CD4-positive, alpha-beta T cell treated with Interleukin-12 subunit alpha and Interleukin-12 subunit beta, for 1 hour (primary cell): ENCODE measurements around the gene DUOXA1.
"Not testable (repeated sequence)": the region's sequence is repeated elsewhere in the genome, so short reads cannot be mapped to it uniquely, and the experiment has no call there.

Experiments
- DNase-seq: peaks from one replicate; pipeline ENCODE4 v3.0.0-alpha.2; 2020

Gene DUOXA1

DNA sequence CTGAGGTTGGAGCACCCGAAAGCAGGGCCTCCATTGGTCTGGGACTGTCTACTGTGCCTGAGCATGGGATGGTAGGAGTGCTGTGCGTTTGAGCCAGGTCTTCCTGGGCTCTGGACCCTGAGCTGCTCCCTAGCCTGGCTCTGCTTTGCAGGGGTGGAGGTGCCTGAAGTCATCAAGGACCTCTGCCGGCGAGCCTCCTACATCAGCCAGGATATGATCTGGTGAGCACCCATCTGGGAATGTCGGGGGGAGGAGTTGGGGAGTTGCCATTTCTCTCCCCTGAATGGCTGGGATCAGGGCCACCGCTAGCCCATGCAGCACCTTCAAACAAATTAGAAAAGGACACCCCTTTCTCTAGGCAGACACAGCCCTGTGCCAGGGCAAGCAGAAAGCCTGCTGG lies 20.8 kb upstream of the DUOXA1 start:
- no peak for DNase-seq

DNA sequence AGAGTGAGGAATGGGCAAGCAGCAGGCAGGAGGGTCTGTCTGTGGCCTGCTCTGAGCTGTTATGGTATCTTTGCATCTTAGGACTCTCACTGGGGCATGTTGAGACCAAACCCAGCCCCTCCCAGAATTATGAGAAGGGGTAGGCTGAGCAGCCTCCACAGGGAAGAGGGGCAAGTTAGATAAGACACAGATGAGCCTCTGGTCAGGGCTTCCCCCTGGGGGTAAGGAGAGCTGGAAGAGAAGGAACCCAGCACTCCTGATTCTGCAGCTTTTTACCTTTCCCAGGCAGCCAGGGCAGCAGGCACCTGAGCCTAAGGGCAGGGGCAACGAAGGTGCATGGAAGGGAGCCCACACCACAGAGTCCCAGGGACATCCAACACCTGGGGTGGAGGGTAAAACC lies 19.4 kb upstream of the DUOXA1 start:
- no peak for DNase-seq

DNA sequence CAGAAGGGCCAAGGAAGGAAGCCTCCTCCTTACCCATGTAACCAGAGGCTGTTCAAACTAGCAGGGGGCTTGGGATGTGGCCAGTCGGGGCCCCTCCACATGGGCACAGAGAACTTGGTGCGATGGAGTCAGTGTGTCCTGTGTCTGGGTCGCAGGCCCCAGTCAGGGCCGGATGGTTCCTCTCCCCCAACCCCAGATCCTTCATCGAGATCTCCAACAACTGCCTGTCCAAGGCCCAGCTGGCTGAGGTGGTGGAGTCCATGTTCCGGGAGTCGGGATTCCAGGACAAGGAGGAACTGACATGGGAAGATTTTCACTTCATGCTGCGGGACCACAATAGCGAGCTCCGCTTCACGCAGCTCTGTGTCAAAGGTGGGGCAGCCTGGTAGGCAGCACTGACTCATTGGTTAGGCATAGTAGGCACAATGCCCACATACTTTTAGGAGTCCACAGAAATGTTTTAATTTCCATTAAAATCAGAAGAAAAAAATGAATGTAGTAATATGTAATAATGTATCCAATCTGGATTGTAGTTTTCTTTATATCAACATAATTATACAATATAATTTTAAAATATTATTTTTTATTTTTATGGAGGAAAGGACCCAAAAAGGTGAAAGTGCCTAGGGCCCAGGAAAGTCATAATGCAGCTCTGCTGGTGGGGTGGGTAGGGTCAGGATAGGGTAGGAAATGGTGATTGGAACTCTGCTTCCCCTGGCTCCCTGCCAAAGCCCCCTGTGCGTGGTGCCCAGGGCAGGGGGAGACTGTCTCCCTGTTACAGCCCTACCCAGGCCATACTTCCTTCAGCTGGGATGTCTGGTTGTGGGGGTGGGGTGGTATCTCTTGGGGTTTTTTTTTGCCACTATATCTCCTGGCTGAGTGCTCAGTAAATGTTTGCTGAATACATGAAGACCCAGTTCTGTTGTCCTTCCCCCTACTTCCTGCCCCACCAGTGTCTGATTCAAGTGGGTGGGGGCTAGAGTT lies 18.7 kb upstream of the DUOXA1 start:
- DNase-seq, result no peak

DNA sequence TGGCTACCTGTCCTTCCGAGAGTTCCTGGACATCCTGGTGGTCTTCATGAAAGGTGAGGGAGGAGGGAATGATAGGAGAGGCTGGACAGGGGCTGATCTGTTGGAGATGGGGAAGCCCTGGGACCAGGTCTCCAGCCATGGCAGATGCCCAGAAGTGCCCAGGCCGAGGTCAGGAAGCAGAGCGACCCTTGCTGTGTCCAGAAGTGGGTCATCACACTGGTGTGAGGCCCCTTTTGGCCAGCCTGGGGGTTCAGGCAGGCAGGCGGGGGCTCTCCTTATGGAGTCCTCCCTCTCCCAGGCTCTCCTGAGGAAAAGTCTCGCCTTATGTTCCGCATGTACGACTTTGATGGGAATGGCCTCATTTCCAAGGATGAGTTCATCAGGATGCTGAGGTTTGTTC lies 17.9 kb upstream of the DUOXA1 start:
- DNase-seq, result no peak

DNA sequence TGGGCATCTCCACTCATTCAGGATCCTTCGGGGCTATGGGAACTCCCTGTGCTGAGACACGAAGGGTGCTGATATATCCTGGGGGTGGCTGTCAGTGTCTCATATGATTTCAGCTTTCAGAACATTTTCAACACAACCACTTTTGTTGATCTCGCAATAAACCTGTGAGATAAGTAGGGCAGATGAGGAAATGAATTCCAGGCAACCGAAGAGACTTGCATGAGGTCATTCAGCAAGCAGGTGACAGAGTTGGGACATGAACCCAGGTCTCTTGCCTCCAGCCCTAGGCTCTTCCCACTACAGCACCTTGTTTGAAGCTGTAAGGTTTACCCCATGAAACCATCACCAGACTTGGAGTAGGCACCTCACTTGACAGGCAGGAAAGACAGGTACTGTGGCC lies 16.7 kb upstream of the DUOXA1 start:
- no peak for DNase-seq

DNA sequence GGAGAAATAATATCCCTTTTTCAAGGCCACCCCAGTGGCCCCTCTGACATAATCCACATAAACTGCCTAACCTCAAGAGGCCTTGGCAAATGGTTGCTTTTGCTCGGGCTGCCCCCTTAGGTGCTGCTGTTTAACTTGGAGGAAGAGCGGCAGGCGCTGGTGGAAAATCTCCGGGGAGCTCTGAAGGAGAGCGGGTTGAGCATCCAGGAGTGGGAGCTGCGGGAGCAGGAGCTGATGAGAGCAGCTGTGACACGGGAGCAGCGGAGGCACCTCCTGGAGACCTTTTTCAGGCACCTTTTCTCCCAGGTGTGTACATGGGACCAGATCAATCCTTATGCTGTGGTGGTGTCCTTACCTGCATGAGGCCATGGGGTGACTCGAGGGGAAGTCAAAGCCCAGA lies 15.1 kb upstream of the DUOXA1 start:
- no peak for DNase-seq

DNA sequence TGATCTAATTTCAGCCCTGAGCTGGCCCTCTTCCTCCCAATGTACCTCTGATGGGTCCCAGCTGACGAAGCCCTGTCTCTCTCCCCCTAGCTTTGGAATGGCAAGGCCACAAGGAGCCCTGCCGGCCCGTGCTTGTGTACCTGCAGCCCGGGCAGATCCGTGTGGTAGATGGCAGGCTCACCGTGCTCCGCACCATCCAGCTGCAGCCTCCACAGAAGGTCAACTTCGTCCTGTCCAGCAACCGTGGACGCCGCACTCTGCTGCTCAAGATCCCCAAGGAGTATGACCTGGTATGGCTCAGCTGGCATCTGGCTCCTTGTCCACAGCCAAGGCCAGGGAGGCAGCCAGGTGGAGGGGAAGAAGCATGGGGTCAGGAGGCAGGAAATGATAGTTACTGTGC lies 14.3 kb upstream of the DUOXA1 start:
- DNase-seq, result no peak

DNA sequence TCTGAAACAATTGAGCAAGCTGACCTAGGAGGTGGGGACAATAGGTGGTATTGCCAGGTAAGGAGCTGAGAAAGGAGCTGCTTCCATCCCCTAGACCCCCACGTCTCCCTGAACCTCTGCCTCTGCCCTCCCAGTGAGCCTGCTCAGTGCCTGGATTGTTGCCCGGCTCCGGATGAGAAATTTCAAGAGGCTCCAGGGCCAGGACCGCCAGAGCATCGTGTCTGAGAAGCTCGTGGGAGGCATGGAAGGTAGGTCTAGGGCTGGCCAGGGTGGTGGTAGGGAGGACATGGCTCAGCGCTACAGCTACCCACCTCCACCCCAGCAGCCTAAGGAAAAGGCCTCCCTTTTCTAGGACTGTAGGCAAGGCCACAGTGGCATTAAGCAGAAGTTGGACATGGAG lies 13.4 kb upstream of the DUOXA1 start:
- DNase-seq, result no peak

DNA sequence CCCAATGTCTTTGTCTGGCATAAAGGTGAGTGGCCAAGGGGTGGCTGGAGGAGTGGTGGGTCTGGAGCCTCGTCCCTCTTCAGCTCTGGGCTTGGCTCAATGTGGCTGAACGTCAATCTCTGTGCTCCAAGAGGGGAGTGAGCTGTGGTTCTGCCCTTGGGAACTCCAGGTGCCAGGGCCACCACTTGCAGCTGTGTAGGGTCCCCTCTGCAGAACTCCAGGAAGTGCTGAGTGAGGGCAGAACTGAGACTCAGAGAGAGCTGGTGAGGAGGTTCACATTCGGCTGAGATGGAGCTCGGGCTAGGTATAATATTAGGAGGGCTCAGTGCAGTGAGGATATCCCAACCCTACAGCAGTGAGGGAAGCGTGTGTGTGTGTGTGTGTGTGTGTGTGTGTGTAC lies 11.7 kb upstream of the DUOXA1 start:
- no peak for DNase-seq

DNA sequence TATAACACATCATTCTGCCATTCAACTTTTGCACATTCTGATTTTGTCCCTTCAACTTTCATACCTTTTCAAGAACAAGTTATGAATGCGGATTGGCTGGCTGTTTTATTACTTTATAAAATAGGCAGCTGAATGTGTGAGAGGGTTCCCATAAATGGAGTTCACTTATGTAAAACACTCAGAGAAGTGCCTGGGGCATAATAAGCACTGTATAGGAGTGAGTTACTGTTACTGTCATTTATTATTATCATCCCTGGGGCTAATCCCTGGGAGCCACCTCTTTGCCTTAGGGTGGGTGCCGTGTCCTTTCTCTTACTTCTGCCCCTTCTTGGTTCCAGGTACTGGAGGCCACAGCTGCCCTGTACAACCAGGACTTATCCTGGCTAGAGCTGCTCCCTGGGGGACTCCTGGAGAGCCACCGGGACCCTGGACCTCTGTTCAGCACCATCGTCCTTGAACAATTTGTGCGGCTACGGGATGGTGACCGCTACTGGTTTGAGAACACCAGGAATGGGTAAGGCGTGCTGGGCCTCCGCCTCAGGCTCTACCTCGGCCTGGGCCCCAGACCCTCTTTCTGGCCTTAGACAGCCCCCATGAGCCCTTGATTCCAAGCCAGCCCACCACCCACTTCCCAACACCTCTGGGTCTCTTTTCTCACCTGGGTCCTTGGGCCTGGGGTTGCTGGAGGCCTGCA lies 11.0 kb upstream of the DUOXA1 start:
- DNase-seq, result no peak

DNA sequence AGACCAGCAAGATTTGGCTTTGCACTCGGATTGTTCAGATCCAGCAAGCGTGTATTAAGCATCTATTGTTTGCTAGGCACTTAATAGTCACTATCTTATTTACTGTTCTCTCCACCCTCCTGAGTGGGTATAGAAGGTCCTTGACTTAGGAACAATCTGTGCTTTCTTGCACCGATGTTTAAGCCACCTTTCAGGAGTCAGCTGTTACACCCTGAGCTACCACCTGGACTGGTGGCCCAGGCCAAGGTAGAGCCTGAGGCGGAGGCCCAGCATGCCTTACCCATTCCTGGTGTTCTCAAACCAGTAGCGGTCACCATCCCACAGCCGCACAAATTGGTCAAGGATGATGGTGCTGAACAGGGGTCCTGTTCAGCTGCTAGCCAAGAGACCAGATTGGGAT lies 10.1 kb upstream of the DUOXA1 start:
- DNase-seq, result no peak

DNA sequence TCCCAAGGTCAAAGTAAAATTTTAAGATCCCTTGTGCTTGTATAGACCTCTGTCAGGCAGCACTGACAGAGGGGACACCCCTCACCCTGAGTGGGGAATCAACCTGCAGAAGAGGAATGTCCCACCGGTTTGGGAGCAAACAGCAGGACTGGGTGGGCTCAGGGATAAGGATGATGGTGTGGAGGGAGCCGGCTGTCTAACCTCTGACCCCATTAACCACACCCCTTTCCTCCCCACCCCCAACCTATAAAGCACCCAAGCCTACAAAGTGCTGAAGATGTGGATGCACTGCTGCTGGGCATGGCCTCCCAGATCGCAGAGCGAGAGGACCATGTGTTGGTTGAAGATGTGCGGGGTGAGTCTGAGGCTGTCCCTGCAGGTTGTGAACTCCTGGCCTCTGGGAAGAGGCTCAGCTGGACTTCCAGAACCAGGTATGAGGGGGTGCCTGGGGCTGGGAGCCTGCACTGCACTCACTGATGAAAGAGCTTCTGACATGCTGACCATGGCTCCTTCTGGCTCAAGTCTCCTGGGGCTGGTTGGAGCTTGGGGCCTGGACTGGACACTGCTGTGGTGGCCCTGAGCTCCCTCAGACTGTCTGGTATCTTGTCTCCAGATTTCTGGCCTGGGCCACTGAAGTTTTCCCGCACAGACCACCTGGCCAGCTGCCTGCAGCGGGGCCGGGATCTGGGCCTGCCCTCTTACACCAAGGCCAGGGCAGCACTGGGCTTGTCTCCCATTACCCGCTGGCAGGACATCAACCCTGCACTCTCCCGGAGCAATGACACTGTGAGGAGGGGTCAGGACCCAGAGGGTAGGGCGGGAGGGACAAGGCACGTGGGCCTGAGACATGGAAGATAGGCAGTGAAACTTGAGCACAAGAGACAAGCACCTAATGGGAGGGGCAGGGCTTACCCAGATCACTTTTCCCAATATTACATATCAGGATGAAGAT lies 9.4 kb upstream of the DUOXA1 start:
- no peak for DNase-seq

DNA sequence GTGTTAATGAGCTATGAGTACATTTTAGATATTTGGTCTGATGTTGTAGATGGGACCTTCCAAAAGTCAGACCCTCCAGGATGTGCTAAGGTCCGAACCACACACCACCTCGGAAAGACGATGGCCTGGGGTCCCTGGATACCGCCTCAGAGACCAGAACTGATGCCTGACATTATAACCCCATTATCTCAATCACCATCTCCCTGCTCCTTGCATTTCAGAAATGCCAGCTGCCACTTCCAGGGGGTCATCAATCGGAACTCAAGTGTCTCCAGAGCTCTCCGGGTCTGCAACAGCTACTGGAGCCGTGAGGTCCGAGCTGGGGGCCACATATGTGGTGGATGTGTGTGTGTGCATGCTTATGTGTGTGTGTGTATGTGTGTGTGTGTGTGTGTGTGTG lies 8.0 kb upstream of the DUOXA1 start:
- no peak for DNase-seq

DNA sequence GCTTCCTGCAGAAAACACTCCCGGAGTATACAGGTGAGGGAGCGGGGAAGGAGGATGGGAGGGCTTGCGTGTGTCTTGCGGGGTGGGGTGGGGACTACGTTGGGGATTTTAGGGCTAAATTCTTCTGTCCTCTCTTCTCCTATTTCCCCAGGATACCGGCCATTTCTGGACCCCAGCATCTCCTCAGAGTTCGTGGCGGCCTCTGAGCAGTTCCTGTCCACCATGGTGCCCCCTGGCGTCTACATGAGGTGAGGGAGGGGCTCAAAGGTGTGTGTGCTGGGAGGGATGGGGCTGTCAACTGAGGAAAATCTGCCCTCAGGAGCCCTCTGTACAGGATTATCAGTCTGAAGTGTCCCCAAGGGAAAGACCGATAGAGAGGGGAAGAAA lies 6.7 kb upstream of the DUOXA1 start:
- DNase-seq, result no peak

DNA sequence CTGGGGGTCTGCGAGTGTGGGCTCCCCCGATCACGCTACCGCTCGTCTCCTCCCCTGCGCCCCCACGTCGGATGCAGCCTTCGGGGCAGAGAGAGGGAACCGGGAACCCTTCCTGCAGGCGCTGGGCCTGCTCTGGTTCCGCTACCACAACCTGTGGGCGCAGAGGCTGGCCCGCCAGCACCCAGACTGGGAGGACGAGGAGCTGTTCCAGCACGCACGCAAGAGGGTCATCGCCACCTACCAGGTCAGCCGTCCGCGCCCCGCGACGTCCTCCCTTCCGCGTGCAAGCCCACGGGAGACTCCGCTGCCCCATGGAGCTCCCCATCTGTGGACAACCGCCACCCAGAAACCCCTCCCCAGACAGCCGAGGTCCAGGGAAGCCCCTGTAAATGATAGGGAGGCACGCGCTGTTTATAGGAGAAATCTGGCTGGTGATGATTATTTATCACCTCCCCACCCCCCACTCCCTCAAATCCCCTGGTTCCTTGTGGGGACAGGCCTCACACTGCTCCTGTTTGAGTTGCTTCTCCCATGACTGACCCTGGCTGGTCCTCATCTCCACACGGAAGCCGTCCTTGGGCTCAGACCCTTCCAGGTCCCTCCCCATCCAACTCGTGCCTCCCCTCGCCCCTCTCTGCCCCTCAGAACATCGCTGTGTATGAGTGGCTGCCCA lies 6.2 kb upstream of the DUOXA1 start:
- DNase-seq, result not testable (repeated sequence)

DNA sequence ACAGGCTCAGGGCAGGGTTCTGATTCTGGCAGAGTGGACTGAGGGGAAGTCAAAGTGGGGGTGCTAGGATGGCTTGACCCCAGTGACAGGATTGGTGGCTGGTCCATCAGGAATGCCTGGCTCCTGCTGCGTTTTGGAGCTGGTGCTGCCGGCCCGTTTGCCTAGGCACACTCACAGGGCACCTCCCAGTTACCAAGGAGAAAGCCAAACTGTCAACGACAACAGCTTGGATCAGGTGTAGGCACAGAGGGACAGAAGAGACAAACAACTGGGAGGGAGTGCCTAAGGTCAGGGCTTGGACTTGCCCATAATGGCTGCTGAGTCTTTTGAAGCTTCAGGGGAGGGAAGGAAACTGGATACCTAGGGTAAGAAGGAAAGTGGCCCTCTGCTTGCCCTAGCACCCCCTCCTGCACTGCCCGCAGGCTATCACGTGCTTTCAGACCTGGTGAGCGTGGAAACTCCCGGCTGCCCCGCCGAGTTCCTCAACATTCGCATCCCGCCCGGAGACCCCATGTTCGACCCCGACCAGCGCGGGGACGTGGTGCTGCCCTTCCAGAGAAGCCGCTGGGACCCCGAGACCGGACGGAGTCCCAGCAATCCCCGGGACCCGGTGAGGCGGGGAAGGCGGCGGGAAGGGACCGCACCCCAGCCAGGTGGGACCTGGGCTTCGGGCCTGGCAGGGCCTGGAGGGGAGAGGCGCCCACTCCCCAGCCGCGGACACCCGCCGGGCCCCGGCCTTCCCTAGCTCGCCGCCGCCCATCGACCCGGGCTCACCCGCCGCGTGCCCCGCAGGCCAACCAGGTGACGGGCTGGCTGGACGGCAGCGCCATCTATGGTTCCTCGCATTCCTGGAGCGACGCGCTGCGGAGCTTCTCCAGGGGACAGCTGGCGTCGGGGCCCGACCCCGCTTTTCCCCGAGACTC lies 5.3 kb upstream of the DUOXA1 start:
- no peak for DNase-seq

DNA sequence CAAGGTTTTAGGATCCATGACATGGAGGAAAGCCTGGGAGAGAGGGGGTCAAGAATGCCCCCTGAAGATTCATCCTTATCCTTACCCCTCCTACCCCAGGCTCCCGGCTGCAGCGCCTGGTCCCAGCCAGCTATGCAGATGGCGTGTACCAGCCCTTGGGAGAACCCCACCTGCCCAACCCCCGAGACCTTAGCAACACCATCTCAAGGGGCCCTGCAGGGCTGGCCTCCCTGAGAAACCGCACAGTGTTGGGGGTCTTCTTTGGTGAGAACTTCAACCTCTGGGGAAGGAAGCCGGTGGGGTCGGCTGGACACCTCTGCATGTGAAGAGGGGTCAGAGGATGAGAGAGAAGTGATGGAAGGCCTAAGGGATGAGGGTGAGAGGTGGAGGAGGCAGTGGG lies 4.4 kb upstream of the DUOXA1 start:
- no peak for DNase-seq

DNA sequence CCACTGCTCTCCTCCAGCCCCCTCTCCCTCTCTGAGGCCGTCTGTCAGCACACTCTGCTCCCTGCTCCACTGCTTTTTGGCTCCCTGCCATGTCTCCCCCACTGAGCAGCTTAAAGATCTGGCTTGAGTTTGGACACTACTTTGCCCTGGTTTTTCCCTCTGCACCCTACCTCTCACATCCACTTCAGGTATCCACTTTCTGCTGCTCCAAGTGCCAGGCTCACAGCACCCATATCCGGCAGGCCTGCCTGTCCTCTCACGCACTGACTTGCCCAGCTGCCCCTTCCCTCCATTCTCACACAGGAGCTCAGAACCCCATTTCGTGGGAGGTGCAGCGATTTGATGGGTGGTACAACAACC lies 3.9 kb upstream of the DUOXA1 start:
- no peak for DNase-seq

DNA sequence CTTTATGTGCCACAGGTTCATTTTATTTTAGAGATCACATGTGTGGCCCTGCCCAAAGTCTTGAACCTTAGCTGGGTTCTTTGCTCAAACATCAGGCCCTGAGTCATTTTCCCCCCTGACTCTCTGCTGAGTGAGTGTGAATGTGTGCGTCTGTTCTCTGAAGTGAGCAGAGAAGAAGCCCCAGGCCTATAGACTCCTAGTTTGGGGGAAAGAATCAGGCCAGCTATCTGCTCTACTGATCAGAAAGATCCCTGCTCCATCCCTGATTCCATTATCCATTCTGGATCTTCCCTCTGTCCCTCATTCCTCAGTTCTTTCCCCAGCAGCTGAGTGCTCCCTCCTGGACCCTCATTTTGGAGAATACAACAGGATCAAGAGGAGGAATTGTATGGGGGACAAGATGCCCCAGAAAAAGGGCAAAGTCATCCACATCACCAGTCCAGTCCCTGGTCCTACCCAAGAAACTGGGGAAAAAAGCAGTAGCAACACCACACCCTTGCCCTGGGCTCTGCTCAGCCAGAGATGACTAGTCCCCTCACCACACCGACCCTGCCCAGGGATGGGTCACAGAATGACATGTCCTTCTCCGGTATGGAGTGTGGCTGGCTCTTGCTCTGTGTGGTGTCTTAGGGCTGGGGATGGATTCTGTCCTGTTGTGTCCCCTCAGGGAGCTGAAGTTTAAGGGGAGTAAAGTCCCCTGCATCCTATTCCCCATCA lies 3.3 kb upstream of the DUOXA1 start:
- no peak for DNase-seq

DNA sequence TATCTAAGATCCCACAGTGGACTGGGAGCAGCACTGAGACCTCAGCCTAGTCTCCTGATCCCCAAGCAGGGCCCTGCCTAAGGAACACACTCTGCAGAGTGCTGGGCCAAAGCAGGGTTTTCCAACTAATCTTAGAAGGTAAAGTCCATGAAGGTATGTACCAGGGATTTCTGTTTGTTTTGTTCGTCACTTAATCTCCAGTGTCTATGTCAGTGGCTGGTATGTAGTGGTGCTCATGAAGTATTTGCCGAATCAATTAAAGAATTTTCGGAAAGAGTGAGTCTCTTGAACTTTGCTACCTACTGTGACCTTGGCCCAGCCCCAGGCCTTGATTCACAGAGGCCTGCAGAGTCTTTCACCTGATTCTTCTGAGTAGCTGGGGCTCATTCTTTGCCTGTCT lies 1.8 kb upstream of the DUOXA1 start:
- DNase-seq, result no peak
